Endothelial cell (in vitro differentiated cells): ENCODE measurements around the gene DUOX2. TPM values are rescaled to one million over a fixed set of nuclear protein-coding genes. Genes with fewer than 3 reads are reported as not detected.

Experiments used
- DNase-seq: peaks from one replicate; pipeline ENCODE4 v3.0.0; 2021; ENCODE audit warnings: low spot score
- H3K27ac Mint-ChIP-seq: one replicate; pipeline ENCODE4 v1.8.0; 2021; ENCODE audit warnings: mixed read lengths, inconsistent platforms; ENCODE audit not compliant: unreplicated experiment
- H3K27me3 Mint-ChIP-seq: one replicate; pipeline ENCODE4 v1.8.0; 2021; ENCODE audit warnings: mild to moderate bottlenecking, moderate library complexity, mixed read lengths, inconsistent platforms; ENCODE audit not compliant: unreplicated experiment
- H3K36me3 Mint-ChIP-seq: one replicate; pipeline ENCODE4 v1.8.0; 2021; ENCODE audit warnings: mild to moderate bottlenecking, low read depth, mixed read lengths, inconsistent platforms; ENCODE audit not compliant: unreplicated experiment
- H3K4me1 Mint-ChIP-seq: one replicate; pipeline ENCODE4 v1.8.0; 2021; ENCODE audit warnings: mild to moderate bottlenecking, mixed read lengths, inconsistent platforms; ENCODE audit not compliant: unreplicated experiment
- H3K4me3 Mint-ChIP-seq: one replicate; pipeline ENCODE4 v1.8.0; 2021; ENCODE audit warnings: mild to moderate bottlenecking, mixed read lengths, inconsistent platforms; ENCODE audit not compliant: unreplicated experiment
- H3K9me3 Mint-ChIP-seq: one replicate; pipeline ENCODE4 v1.8.0; 2021; ENCODE audit warnings: mixed read lengths, inconsistent platforms; ENCODE audit not compliant: unreplicated experiment
- total RNA-seq: library from RNA; stranded (reverse); fragmentation: NEBNext Ultra II Directional; extraction: Animal tissue kit (Norgen Biotek cat#: 25700); gene quantifications from one replicate; pipeline ENCODE4 v1.2.1, GENCODE V29; 2021; ENCODE audit not compliant: unreplicated experiment
- TF ChIP-seq, protein P1 (sequence below): fragments of 200-600 bp; sonication (generic); IDR thresholded peaks from one replicate; pipeline ENCODE4 v1.5.0; 2021; ENCODE audit warnings: antibody characterized with exemption; ENCODE audit not compliant: unreplicated experiment

The DUOX2 gene
- total RNA-seq, 1 donor from 2014 or later, result 1.2 TPM

DNA sequence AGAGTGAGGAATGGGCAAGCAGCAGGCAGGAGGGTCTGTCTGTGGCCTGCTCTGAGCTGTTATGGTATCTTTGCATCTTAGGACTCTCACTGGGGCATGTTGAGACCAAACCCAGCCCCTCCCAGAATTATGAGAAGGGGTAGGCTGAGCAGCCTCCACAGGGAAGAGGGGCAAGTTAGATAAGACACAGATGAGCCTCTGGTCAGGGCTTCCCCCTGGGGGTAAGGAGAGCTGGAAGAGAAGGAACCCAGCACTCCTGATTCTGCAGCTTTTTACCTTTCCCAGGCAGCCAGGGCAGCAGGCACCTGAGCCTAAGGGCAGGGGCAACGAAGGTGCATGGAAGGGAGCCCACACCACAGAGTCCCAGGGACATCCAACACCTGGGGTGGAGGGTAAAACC is 35.1 kb upstream of the DUOX2 start:
- Mint-ChIP-seq H3K9me3 (no peaks in the 10 kb centered on the region), H3K27me3 (peaks cover 7% of the 10 kb centered on the region)

GRCh38 chr15:45148076-45149059 is 34.4 kb upstream of the DUOX2 start:
- no peak overlapping the region for H3K27ac Mint-ChIP-seq
- peaks cover 7% of the 10 kb centered on the region for H3K27me3 Mint-ChIP-seq
- H3K4me3 Mint-ChIP-seq, result no peak overlapping the region
- no peaks in the 10 kb centered on the region for H3K9me3 Mint-ChIP-seq
- TF ChIP-seq, protein P1, sequence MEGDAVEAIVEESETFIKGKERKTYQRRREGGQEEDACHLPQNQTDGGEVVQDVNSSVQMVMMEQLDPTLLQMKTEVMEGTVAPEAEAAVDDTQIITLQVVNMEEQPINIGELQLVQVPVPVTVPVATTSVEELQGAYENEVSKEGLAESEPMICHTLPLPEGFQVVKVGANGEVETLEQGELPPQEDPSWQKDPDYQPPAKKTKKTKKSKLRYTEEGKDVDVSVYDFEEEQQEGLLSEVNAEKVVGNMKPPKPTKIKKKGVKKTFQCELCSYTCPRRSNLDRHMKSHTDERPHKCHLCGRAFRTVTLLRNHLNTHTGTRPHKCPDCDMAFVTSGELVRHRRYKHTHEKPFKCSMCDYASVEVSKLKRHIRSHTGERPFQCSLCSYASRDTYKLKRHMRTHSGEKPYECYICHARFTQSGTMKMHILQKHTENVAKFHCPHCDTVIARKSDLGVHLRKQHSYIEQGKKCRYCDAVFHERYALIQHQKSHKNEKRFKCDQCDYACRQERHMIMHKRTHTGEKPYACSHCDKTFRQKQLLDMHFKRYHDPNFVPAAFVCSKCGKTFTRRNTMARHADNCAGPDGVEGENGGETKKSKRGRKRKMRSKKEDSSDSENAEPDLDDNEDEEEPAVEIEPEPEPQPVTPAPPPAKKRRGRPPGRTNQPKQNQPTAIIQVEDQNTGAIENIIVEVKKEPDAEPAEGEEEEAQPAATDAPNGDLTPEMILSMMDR, result no peak
- H3K4me1 Mint-ChIP-seq, result peaks cover 3% of the 10 kb centered on the region
- no peak for DNase-seq
- peaks cover 7% of the 10 kb centered on the region for H3K36me3 Mint-ChIP-seq

More for the DNA sequence above, 35.1 kb upstream of the DUOX2 start:
- Mint-ChIP-seq H3K4me1 (peaks cover 3% of the 10 kb centered on the region), H3K4me3 (no peak overlapping the region), H3K36me3 (peaks cover 8% of the 10 kb centered on the region), H3K27ac (no peak overlapping the region)
- TF ChIP-seq, protein P1, result no peak
- DNase-seq, result no peak

DNA sequence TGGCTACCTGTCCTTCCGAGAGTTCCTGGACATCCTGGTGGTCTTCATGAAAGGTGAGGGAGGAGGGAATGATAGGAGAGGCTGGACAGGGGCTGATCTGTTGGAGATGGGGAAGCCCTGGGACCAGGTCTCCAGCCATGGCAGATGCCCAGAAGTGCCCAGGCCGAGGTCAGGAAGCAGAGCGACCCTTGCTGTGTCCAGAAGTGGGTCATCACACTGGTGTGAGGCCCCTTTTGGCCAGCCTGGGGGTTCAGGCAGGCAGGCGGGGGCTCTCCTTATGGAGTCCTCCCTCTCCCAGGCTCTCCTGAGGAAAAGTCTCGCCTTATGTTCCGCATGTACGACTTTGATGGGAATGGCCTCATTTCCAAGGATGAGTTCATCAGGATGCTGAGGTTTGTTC is 33.6 kb upstream of the DUOX2 start:
- DNase-seq, result no peak
- peaks cover 6% of the 10 kb centered on the region for H3K27me3 Mint-ChIP-seq
- H3K4me3 Mint-ChIP-seq, result no peak overlapping the region
- TF ChIP-seq, protein P1, result no peak
- H3K27ac Mint-ChIP-seq, result no peak overlapping the region
- H3K36me3 Mint-ChIP-seq, result peaks cover 3% of the 10 kb centered on the region
- H3K9me3 Mint-ChIP-seq, result no peaks in the 10 kb centered on the region
- H3K4me1 Mint-ChIP-seq, result peaks cover 3% of the 10 kb centered on the region

DNA sequence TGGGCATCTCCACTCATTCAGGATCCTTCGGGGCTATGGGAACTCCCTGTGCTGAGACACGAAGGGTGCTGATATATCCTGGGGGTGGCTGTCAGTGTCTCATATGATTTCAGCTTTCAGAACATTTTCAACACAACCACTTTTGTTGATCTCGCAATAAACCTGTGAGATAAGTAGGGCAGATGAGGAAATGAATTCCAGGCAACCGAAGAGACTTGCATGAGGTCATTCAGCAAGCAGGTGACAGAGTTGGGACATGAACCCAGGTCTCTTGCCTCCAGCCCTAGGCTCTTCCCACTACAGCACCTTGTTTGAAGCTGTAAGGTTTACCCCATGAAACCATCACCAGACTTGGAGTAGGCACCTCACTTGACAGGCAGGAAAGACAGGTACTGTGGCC is 32.4 kb upstream of the DUOX2 start:
- Mint-ChIP-seq H3K27me3 (peaks cover 5% of the 10 kb centered on the region), H3K4me1 (peaks cover 3% of the 10 kb centered on the region), H3K36me3 (no peaks in the 10 kb centered on the region), H3K9me3 (no peaks in the 10 kb centered on the region), H3K27ac (no peak overlapping the region), H3K4me3 (no peak overlapping the region)
- DNase-seq, result no peak
- TF ChIP-seq, protein P1, result no peak

DNA sequence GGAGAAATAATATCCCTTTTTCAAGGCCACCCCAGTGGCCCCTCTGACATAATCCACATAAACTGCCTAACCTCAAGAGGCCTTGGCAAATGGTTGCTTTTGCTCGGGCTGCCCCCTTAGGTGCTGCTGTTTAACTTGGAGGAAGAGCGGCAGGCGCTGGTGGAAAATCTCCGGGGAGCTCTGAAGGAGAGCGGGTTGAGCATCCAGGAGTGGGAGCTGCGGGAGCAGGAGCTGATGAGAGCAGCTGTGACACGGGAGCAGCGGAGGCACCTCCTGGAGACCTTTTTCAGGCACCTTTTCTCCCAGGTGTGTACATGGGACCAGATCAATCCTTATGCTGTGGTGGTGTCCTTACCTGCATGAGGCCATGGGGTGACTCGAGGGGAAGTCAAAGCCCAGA is 30.8 kb upstream of the DUOX2 start:
- Mint-ChIP-seq H3K4me3 (no peak overlapping the region), H3K9me3 (no peaks in the 10 kb centered on the region), H3K27me3 (peaks cover 5% of the 10 kb centered on the region), H3K36me3 (no peaks in the 10 kb centered on the region), H3K27ac (no peak overlapping the region), H3K4me1 (peaks cover 3% of the 10 kb centered on the region)
- TF ChIP-seq, protein P1, result no peak
- DNase-seq, result no peak
